H9 (cell line): Measurements from ENCODE around the gene GPR183. TPM values are rescaled to one million over a fixed set of nuclear protein-coding genes. Genes with fewer than 3 reads are reported as not detected.

Experiments
- DNase-seq: peaks from one replicate; pipeline ENCODE4 v3.0.0-alpha.2; 2017
- H2AFZ ChIP-seq: one replicate; pipeline ENCODE4 v1.6.1; 2013; ENCODE audit warnings: mild to moderate bottlenecking, low read length, control low read depth, moderate library complexity
- H2AK5ac ChIP-seq: 2 replicates; pipeline ENCODE4 v1.6.1; 2013; ENCODE audit warnings: low read length, control low read depth, mixed read lengths; ENCODE audit not compliant: insufficient read length
- H2BK120ac ChIP-seq: one replicate; pipeline ENCODE4 v1.6.1; 2013; ENCODE audit warnings: low read depth, mild to moderate bottlenecking, low read length, control low read depth, inconsistent platforms; ENCODE audit not compliant: poor library complexity, severe bottlenecking
- H2BK12ac ChIP-seq: 2 replicates; pipeline ENCODE4 v1.6.1; 2013; ENCODE audit warnings: low read length, control low read depth, mixed read lengths, low read depth; ENCODE audit not compliant: insufficient read length
- H2BK15ac ChIP-seq: 2 replicates; pipeline ENCODE4 v1.6.1; 2013; ENCODE audit warnings: low read depth, low read length, control low read depth
- H2BK20ac ChIP-seq: one replicate; pipeline ENCODE4 v1.6.1; 2013; ENCODE audit warnings: low read depth, mild to moderate bottlenecking, low read length, control low read depth, inconsistent platforms; ENCODE audit not compliant: poor library complexity, severe bottlenecking
- H2BK5ac ChIP-seq: 2 replicates; pipeline ENCODE4 v1.6.1; 2013; ENCODE audit warnings: low read length, control low read depth, mixed read lengths; ENCODE audit not compliant: insufficient read length
- H3K14ac ChIP-seq: 2 replicates; pipeline ENCODE4 v1.6.1; 2013; ENCODE audit warnings: low read length, control low read depth; ENCODE audit not compliant: insufficient read depth
- H3K18ac ChIP-seq: 2 replicates; pipeline ENCODE4 v1.6.1; 2013; ENCODE audit warnings: low read depth, mild to moderate bottlenecking, mixed read lengths, low read length, control low read depth; ENCODE audit not compliant: insufficient read length
- H3K23ac ChIP-seq: 2 replicates; pipeline ENCODE4 v1.6.1; 2013; ENCODE audit warnings: low read length, control low read depth, mixed read lengths, low read depth; ENCODE audit not compliant: insufficient read length
- H3K23me2 ChIP-seq: 2 replicates; pipeline ENCODE4 v1.6.1; 2013; ENCODE audit warnings: low read depth, mild to moderate bottlenecking, mixed read lengths, low read length, control low read depth; ENCODE audit not compliant: insufficient read length, poor library complexity, severe bottlenecking
- H3K27ac ChIP-seq: 2 replicates; pipeline ENCODE4 v1.5.1; 2013; ENCODE audit warnings: low read length, control low read depth, mixed read lengths, low read depth; ENCODE audit not compliant: insufficient read length
- H3K27me3 ChIP-seq: 2 replicates; pipeline ENCODE4 v1.6.1; 2013; ENCODE audit warnings: low read length, control low read depth, inconsistent platforms; ENCODE audit not compliant: insufficient read depth
- H3K4ac ChIP-seq: 2 replicates; pipeline ENCODE4 v1.6.1; 2013; ENCODE audit warnings: low read depth, mild to moderate bottlenecking, control low read depth, inconsistent platforms, low read length, moderate library complexity
- H3K4me1 ChIP-seq: 2 replicates; pipeline ENCODE4 v1.6.1; 2013; ENCODE audit warnings: low read length, control low read depth, inconsistent platforms; ENCODE audit not compliant: insufficient read depth
- H3K4me2 ChIP-seq: 2 replicates; pipeline ENCODE4 v1.6.1; 2013; ENCODE audit warnings: low read length, control low read depth, mixed read lengths; ENCODE audit not compliant: insufficient read length, insufficient read depth
- H3K56ac ChIP-seq: 2 replicates; pipeline ENCODE4 v1.6.1; 2013; ENCODE audit warnings: low read depth, mild to moderate bottlenecking, mixed read lengths, low read length, control low read depth; ENCODE audit not compliant: insufficient read length
- H3K79me1 ChIP-seq: 2 replicates; pipeline ENCODE4 v1.6.1; 2013; ENCODE audit warnings: low read depth, mild to moderate bottlenecking, moderate library complexity, low read length, control low read depth, inconsistent platforms; ENCODE audit not compliant: insufficient read depth, poor library complexity, severe bottlenecking
- H3K79me2 ChIP-seq: 2 replicates; pipeline ENCODE4 v1.6.1; 2013; ENCODE audit warnings: low read length, control low read depth, inconsistent platforms; ENCODE audit not compliant: insufficient read depth
- H3K9ac ChIP-seq: 2 replicates; pipeline ENCODE4 v1.6.1; 2013; ENCODE audit warnings: low read length, control low read depth, mixed read lengths; ENCODE audit not compliant: insufficient read length; ENCODE audit errors: extremely low read depth
- H3K9me3 ChIP-seq: one replicate; pipeline ENCODE4 v1.6.1; 2013; ENCODE audit warnings: low read depth, low read length, inconsistent platforms; ENCODE audit not compliant: control insufficient read depth
- H3T11ph ChIP-seq: one replicate; pipeline ENCODE4 v1.6.1; 2013; ENCODE audit warnings: mild to moderate bottlenecking, low read length, control low read depth, inconsistent platforms
- H4K20me1 ChIP-seq: one replicate; pipeline ENCODE4 v1.6.1; 2013; ENCODE audit not compliant: control insufficient read depth, insufficient read length, insufficient read depth
- H4K5ac ChIP-seq: 2 replicates; pipeline ENCODE4 v1.6.1; 2013; ENCODE audit warnings: low read depth, mild to moderate bottlenecking, mixed read lengths, low read length, control low read depth; ENCODE audit not compliant: insufficient read length
- H4K8ac ChIP-seq: replicated peaks from 2 replicates; pipeline ENCODE4 v1.6.1; 2013; ENCODE audit warnings: low read length, control low read depth, mixed read lengths, low read depth; ENCODE audit not compliant: insufficient read length
- H4K91ac ChIP-seq: 2 replicates; pipeline ENCODE4 v1.6.1; 2013; ENCODE audit warnings: low read depth, mild to moderate bottlenecking, moderate library complexity, mixed read lengths, low read length, control low read depth; ENCODE audit not compliant: insufficient read length
- H3K27ac Mint-ChIP-seq, 3 experiments: 2 replicates in 2 of 3; 3 replicates in 1 of 3; pipeline ENCODE4 v1.8.0; 2020 to 2021; ENCODE audit warnings: mixed read lengths in 3 of 3, mild to moderate bottlenecking in 1 of 3, moderate library complexity in 1 of 3
- H3K27me3 Mint-ChIP-seq: 2 replicates; pipeline ENCODE4 v1.8.0; 2021; ENCODE audit warnings: low read depth, mild to moderate bottlenecking, moderate library complexity, mixed read lengths
- H3K36me3 Mint-ChIP-seq, 3 experiments: 2 replicates in 2 of 3; 3 replicates in 1 of 3; pipeline ENCODE4 v1.8.0; 2020 to 2021; ENCODE audit warnings: low read depth in 3 of 3, mixed read lengths in 3 of 3; ENCODE audit not compliant: insufficient read depth in 1 of 3
- H3K4me1 Mint-ChIP-seq, 2 experiments: 2 replicates each; pipeline ENCODE4 v1.8.0; 2020; ENCODE audit warnings: mixed read lengths in 2 of 2
- H3K4me3 Mint-ChIP-seq, 2 experiments: 2 replicates in 1 of 2; 3 replicates in 1 of 2; pipeline ENCODE4 v1.8.0; 2020 to 2021; ENCODE audit warnings: mild to moderate bottlenecking in 2 of 2, mixed read lengths in 2 of 2, moderate library complexity in 1 of 2
- H3K9me3 Mint-ChIP-seq, 2 experiments: 2 replicates in 1 of 2; 3 replicates in 1 of 2; pipeline ENCODE4 v1.8.0; 2020; ENCODE audit warnings: mild to moderate bottlenecking in 2 of 2, mixed read lengths in 2 of 2, moderate library complexity in 1 of 2
- WGBS: extraction: QIAGEN DNeasy Blood & Tissue Kit; methylation state at CpG from one replicate; pipeline ENCODE4 v1.1.7; 2013; ENCODE audit warnings: missing lambda C conversion rate, low lambda C conversion rate, mixed read lengths; ENCODE audit not compliant: insufficient read length; ENCODE audit errors: extremely low coverage; 5-methylcytosine and 5-hydroxymethylcytosine counted together
- total RNA-seq: library from RNA; stranded (reverse); gene quantifications from 2 replicates; pipeline ENCODE4 v1.2.1, GENCODE V29; 2021
- TF ChIP-seq, protein P1 (sequence below): fragments of 200-600 bp; sonication (generic); conservative IDR thresholded peaks from 3 replicates; pipeline ENCODE4 v1.8.0; 2021; ENCODE audit warnings: antibody characterized with exemption, mild to moderate bottlenecking

The GPR183 gene
- total RNA-seq, 1 experiment from 2014 or later = not detected

DNA sequence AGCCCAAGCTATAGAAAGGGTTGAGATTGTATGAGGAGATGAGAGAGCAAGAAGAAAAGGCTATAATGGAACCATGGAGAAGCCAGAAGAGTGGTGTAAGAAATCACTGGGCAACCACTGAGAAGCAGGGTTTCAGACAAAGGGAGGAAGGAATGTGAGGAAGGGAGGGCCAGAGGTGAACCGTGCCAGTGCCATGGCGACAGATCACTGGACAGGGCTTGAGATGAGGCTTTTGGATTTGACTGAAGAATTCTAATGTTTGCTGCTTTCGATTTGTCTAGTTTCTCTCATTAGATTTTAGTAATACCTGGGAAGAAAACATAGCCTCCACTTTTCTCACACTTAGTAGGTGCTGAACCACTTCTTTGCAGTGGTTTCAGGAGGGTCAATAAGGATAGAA, 6.3 kb upstream of the GPR183 start:
- no peak overlapping the region for H3T11ph ChIP-seq
- H3K23ac ChIP-seq = no peak overlapping the region
- H2BK20ac ChIP-seq = no peak overlapping the region
- DNase-seq = no peak
- no peak overlapping the region for H2AFZ ChIP-seq
- no peak overlapping the region for H3K4ac ChIP-seq
- no peak overlapping the region for H3K4me3 Mint-ChIP-seq
- peaks cover 2% of the 10 kb centered on the region; the same call in 1 of the 2 replicates for H3K79me2 ChIP-seq
- WGBS = no CpG with 5 or more reads among the region's 3 CpGs
- no peaks in the 10 kb centered on the region for H3K79me1 ChIP-seq
- H3K56ac ChIP-seq = no peak overlapping the region
- no peaks in the 10 kb centered on the region for H3K23me2 ChIP-seq
- peaks cover 6 to 8% (median 8%) of the 10 kb centered on the region in 3 experiments; a peak in 5 of 7 replicates for H3K36me3 Mint-ChIP-seq
- TF ChIP-seq, protein P1, sequence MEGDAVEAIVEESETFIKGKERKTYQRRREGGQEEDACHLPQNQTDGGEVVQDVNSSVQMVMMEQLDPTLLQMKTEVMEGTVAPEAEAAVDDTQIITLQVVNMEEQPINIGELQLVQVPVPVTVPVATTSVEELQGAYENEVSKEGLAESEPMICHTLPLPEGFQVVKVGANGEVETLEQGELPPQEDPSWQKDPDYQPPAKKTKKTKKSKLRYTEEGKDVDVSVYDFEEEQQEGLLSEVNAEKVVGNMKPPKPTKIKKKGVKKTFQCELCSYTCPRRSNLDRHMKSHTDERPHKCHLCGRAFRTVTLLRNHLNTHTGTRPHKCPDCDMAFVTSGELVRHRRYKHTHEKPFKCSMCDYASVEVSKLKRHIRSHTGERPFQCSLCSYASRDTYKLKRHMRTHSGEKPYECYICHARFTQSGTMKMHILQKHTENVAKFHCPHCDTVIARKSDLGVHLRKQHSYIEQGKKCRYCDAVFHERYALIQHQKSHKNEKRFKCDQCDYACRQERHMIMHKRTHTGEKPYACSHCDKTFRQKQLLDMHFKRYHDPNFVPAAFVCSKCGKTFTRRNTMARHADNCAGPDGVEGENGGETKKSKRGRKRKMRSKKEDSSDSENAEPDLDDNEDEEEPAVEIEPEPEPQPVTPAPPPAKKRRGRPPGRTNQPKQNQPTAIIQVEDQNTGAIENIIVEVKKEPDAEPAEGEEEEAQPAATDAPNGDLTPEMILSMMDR = no peak
- H3K4me1 ChIP-seq = no peaks in the 10 kb centered on the region; the same call in 1 of the 2 replicates
- H4K20me1 ChIP-seq = no peaks in the 10 kb centered on the region
- H3K4me1 Mint-ChIP-seq = peaks cover 26 to 32% of the 10 kb centered on the region in 2 experiments
- H4K91ac ChIP-seq = no peak overlapping the region
- no peak overlapping the region for H2BK5ac ChIP-seq
- no peak overlapping the region for H3K18ac ChIP-seq
- no peak overlapping the region for H3K4me2 ChIP-seq
- H2BK120ac ChIP-seq = no peak overlapping the region
- no peak overlapping the region for H4K8ac ChIP-seq
- H3K9ac ChIP-seq = no peak overlapping the region
- no peak overlapping the region for H4K5ac ChIP-seq
- H3K27me3 Mint-ChIP-seq = no peaks in the 10 kb centered on the region
- H3K27ac Mint-ChIP-seq = peak overlapping the region; percentile 1 to 20 (median 13); a peak in 4 of 7 replicates
- peaks cover 3% of the 10 kb centered on the region; the same call in 1 of the 2 replicates for H3K27me3 ChIP-seq
- H2BK12ac ChIP-seq = no peak overlapping the region
- no peaks in the 10 kb centered on the region for H3K9me3 Mint-ChIP-seq
- no peak overlapping the region for H2BK15ac ChIP-seq
- no peak overlapping the region for H3K27ac ChIP-seq
- no peak overlapping the region for H3K14ac ChIP-seq
- H2AK5ac ChIP-seq = no peak overlapping the region
- no peaks in the 10 kb centered on the region for H3K9me3 ChIP-seq
